T-helper 2 cell treated with Interferon-gamma antibody and Interleukin-4, amounts not matched to agents 100 ng/mL and 5 ng/mL, for 36 hours (primary cell): ENCODE measurements around the gene GNB4. TPM values are rescaled to one million over a fixed set of nuclear protein-coding genes. Genes with fewer than 3 reads are reported as not detected.

Experiments used
- intact Hi-C: fragments of 100-400 bp; cut with micrococcal nuclease; formaldehyde crosslinking; loops from one replicate; pipeline ENCODE4 v1.15.1; 2023
- total RNA-seq: library from RNA; stranded (reverse); gene quantifications from 2 replicates; pipeline ENCODE4 v1.2.3, GENCODE V29; 2022

The GNB4 gene
- total RNA-seq, 1 donor from 2014 or later: 10.8 TPM

GRCh38 chr3:179373938-179374337 lies 77.3 kb downstream of the GNB4 start:
- intact Hi-C loops: no loop called here

- intact Hi-C loops: no loop called here
These were observed 81.6 kb downstream of the GNB4 start for GRCh38 chr3:179369621-179370020.

GRCh38 chr3:179363332-179363731 lies 87.9 kb downstream of the GNB4 start:
- intact Hi-C loops: no loop called here

GRCh38 chr3:179355996-179356395 lies 95.3 kb downstream of the GNB4 start:
- intact Hi-C loops: no loop called here

GRCh38 chr3:179348325-179349013 lies 102.8 kb downstream of the GNB4 start:
- intact Hi-C loops: loop anchor here (2.0 kb wide), 1 partner anchor 32 kb away; no protein-coding TSS in a partner anchor

GRCh38 chr3:179347345-179348194 lies 103.7 kb downstream of the GNB4 start, which contains the start of gene MFN1:
Gene MFN1, plus strand, starts transcription at chr3:179347709. Its CDS starts 1,143 bp downstream, at chr3:179348852.
- intact Hi-C loops: loop anchor here (1.0 to 2.0 kb wide), 9 partner anchors 24 to 1255 kb away; partner anchors contain the start of genes ACTL6A, GNB4, MRPL47 and NDUFB5

Other genes starting within 250 kb of the GNB4 start
- gene KCNMB3, start 200.4 kb downstream of the GNB4 start, total RNA-seq: 1.6 and 1.7 TPM in 2 replicates
- gene ZNF639, start 128.4 kb downstream of the GNB4 start, total RNA-seq: 32.9 and 33.6 TPM in 2 replicates
- 23.4 and 32.2 TPM in 2 replicates for gene MFN1, start 103.8 kb downstream of the GNB4 start, total RNA-seq
- 101 and 106 TPM in 2 replicates for gene ACTL6A, start 111.5 kb upstream of the GNB4 start, total RNA-seq
- gene MRPL47, start 153.2 kb upstream of the GNB4 start, total RNA-seq: 38.9 and 47.4 TPM in 2 replicates
- 76.7 and 84.3 TPM in 2 replicates for gene NDUFB5, start 153.3 kb upstream of the GNB4 start, total RNA-seq
- 11.8 and 13.0 TPM in 2 replicates for gene USP13, start 201.6 kb upstream of the GNB4 start, total RNA-seq